Activated naive CD8-positive, alpha-beta T cell (primary cell): Measurements from ENCODE around the gene WHRN.

ENCODE experiments used
- H3K27ac Mint-ChIP-seq: one replicate; pipeline ENCODE4 v1.8.0; 2021; ENCODE audit warnings: mixed read lengths
- H3K27me3 Mint-ChIP-seq: one replicate; pipeline ENCODE4 v1.8.0; 2021; ENCODE audit warnings: mixed read lengths
- H3K36me3 Mint-ChIP-seq: one replicate; pipeline ENCODE4 v1.8.0; 2021; ENCODE audit warnings: mixed read lengths
- H3K4me1 Mint-ChIP-seq: one replicate; pipeline ENCODE4 v1.8.0; 2021; ENCODE audit warnings: low read depth, mixed read lengths
- H3K4me3 Mint-ChIP-seq: one replicate; pipeline ENCODE4 v1.8.0; 2021; ENCODE audit warnings: mild to moderate bottlenecking, mixed read lengths
- H3K9me3 Mint-ChIP-seq: one replicate; pipeline ENCODE4 v1.8.0; 2021; ENCODE audit warnings: low read depth, mixed read lengths

WHRN gene

GRCh38 chr9:114522847-114523246 is 17.6 kb upstream of the WHRN start:
- Mint-ChIP-seq H3K9me3 (no peaks in the 10 kb centered on the region), H3K4me1 (no peaks in the 10 kb centered on the region), H3K27me3 (peaks cover 7% of the 10 kb centered on the region), H3K36me3 (no peaks in the 10 kb centered on the region), H3K4me3 (no peak overlapping the region), H3K27ac (no peak overlapping the region)

GRCh38 chr9:114522286-114522685 is 17.0 kb upstream of the WHRN start:
- H3K27ac Mint-ChIP-seq: no peak overlapping the region

GRCh38 chr9:114521846-114522245 is 16.6 kb upstream of the WHRN start:
- H3K27me3 Mint-ChIP-seq: peaks cover 7% of the 10 kb centered on the region
- H3K36me3 Mint-ChIP-seq: no peaks in the 10 kb centered on the region
- no peak overlapping the region for H3K27ac Mint-ChIP-seq
- H3K4me1 Mint-ChIP-seq: no peaks in the 10 kb centered on the region
- H3K9me3 Mint-ChIP-seq: no peaks in the 10 kb centered on the region
- H3K4me3 Mint-ChIP-seq: no peak overlapping the region

More at GRCh38 chr9:114522286-114522685, 17.0 kb upstream of the WHRN start:
- Mint-ChIP-seq H3K4me3 (no peak overlapping the region), H3K36me3 (no peaks in the 10 kb centered on the region), H3K4me1 (no peaks in the 10 kb centered on the region), H3K27me3 (peaks cover 7% of the 10 kb centered on the region), H3K9me3 (no peaks in the 10 kb centered on the region)

GRCh38 chr9:114518599-114519022 is 13.3 kb upstream of the WHRN start:
- H3K4me3 Mint-ChIP-seq: no peak overlapping the region
- H3K27ac Mint-ChIP-seq: no peak overlapping the region
- peaks cover 5% of the 10 kb centered on the region for H3K4me1 Mint-ChIP-seq
- H3K27me3 Mint-ChIP-seq: peaks cover 10% of the 10 kb centered on the region
- no peaks in the 10 kb centered on the region for H3K36me3 Mint-ChIP-seq
- H3K9me3 Mint-ChIP-seq: no peaks in the 10 kb centered on the region

GRCh38 chr9:114518120-114518519 is 12.8 kb upstream of the WHRN start:
- H3K9me3 Mint-ChIP-seq: no peaks in the 10 kb centered on the region
- H3K36me3 Mint-ChIP-seq: no peaks in the 10 kb centered on the region
- no peak overlapping the region for H3K27ac Mint-ChIP-seq
- H3K27me3 Mint-ChIP-seq: peaks cover 6% of the 10 kb centered on the region
- H3K4me3 Mint-ChIP-seq: no peak overlapping the region
- peaks cover 9% of the 10 kb centered on the region for H3K4me1 Mint-ChIP-seq

GRCh38 chr9:114516913-114517312 is 11.6 kb upstream of the WHRN start:
- Mint-ChIP-seq H3K4me1 (peaks cover 12% of the 10 kb centered on the region), H3K4me3 (no peak overlapping the region), H3K27me3 (peaks cover 9% of the 10 kb centered on the region), H3K36me3 (no peaks in the 10 kb centered on the region), H3K9me3 (no peaks in the 10 kb centered on the region), H3K27ac (no peak overlapping the region)

- Mint-ChIP-seq H3K9me3 (no peaks in the 10 kb centered on the region), H3K4me3 (no peak overlapping the region), H3K36me3 (no peaks in the 10 kb centered on the region), H3K4me1 (peaks cover 12% of the 10 kb centered on the region), H3K27me3 (peaks cover 7% of the 10 kb centered on the region), H3K27ac (no peak overlapping the region)
Measured at GRCh38 chr9:114515528-114515927, 10.3 kb upstream of the WHRN start.

GRCh38 chr9:114513959-114514267 is 8.6 kb upstream of the WHRN start:
- peaks cover 17% of the 10 kb centered on the region for H3K27me3 Mint-ChIP-seq
- H3K27ac Mint-ChIP-seq: no peak overlapping the region
- no peaks in the 10 kb centered on the region for H3K36me3 Mint-ChIP-seq
- H3K4me1 Mint-ChIP-seq: peaks cover 12% of the 10 kb centered on the region
- H3K9me3 Mint-ChIP-seq: no peaks in the 10 kb centered on the region
- H3K4me3 Mint-ChIP-seq: no peak overlapping the region

GRCh38 chr9:114513055-114513958 is 8.0 kb upstream of the WHRN start:
- Mint-ChIP-seq H3K27me3 (peaks cover 22% of the 10 kb centered on the region), H3K36me3 (no peaks in the 10 kb centered on the region), H3K27ac (no peak overlapping the region), H3K4me3 (no peak overlapping the region), H3K9me3 (no peaks in the 10 kb centered on the region), H3K4me1 (peaks cover 12% of the 10 kb centered on the region)

GRCh38 chr9:114511978-114512874 is 7.0 kb upstream of the WHRN start:
- H3K9me3 Mint-ChIP-seq: no peaks in the 10 kb centered on the region
- H3K27ac Mint-ChIP-seq: no peak overlapping the region
- no peak overlapping the region for H3K4me3 Mint-ChIP-seq
- H3K36me3 Mint-ChIP-seq: no peaks in the 10 kb centered on the region
- peaks cover 24% of the 10 kb centered on the region for H3K27me3 Mint-ChIP-seq
- peaks cover 14% of the 10 kb centered on the region for H3K4me1 Mint-ChIP-seq

- no peak overlapping the region for H3K4me3 Mint-ChIP-seq
- H3K9me3 Mint-ChIP-seq: no peaks in the 10 kb centered on the region
- no peak overlapping the region for H3K27ac Mint-ChIP-seq
- no peaks in the 10 kb centered on the region for H3K36me3 Mint-ChIP-seq
- peaks cover 19% of the 10 kb centered on the region for H3K27me3 Mint-ChIP-seq
- peaks cover 23% of the 10 kb centered on the region for H3K4me1 Mint-ChIP-seq
Measured at GRCh38 chr9:114507726-114508125, 2.5 kb upstream of the WHRN start.

GRCh38 chr9:114506082-114506390 is 763 bp upstream of the WHRN start:
- peaks cover 17% of the 10 kb centered on the region for H3K27me3 Mint-ChIP-seq
- no peaks in the 10 kb centered on the region for H3K9me3 Mint-ChIP-seq
- peak overlapping the region; percentile 88 for H3K4me3 Mint-ChIP-seq
- peaks cover 31% of the 10 kb centered on the region for H3K4me1 Mint-ChIP-seq
- peak overlapping the region; percentile 46 for H3K27ac Mint-ChIP-seq
- H3K36me3 Mint-ChIP-seq: no peaks in the 10 kb centered on the region

GRCh38 chr9:114504341-114505186 is 709 bp downstream of the WHRN start:
- Mint-ChIP-seq H3K27me3 (peaks cover 13% of the 10 kb centered on the region), H3K36me3 (no peaks in the 10 kb centered on the region), H3K9me3 (no peaks in the 10 kb centered on the region)

GRCh38 chr9:114503522-114504340 is 1.5 kb downstream of the WHRN start:
- Mint-ChIP-seq H3K27me3 (peaks cover 5% of the 10 kb centered on the region), H3K4me1 (peaks cover 31% of the 10 kb centered on the region), H3K4me3 (peak overlapping the region; percentile 71), H3K36me3 (no peaks in the 10 kb centered on the region), H3K9me3 (no peaks in the 10 kb centered on the region), H3K27ac (no peak overlapping the region)

More at GRCh38 chr9:114504341-114505186, 709 bp downstream of the WHRN start:
- H3K27ac Mint-ChIP-seq: no peak overlapping the region
- H3K4me1 Mint-ChIP-seq: peaks cover 31% of the 10 kb centered on the region
- H3K4me3 Mint-ChIP-seq: peak overlapping the region; percentile 80
